Heart left ventricle (tissue), 16 donors: Measurements from ENCODE around the gene GALNTL6. TPM values are rescaled to one million over a fixed set of nuclear protein-coding genes. Genes with fewer than 3 reads are reported as not detected.
"Not testable (repeated sequence)": the region's sequence is repeated elsewhere in the genome, so short reads cannot be mapped to it uniquely, and the experiment has no call there.

Experiments used
- ATAC-seq, 4 donors: fragments of 200-7000 bp; cut with Tn5 transposase; one replicate each; pipeline ENCODE4 v1.9.1; 2020 to 2022; ENCODE audit warnings: moderate library complexity in 4 of 4, mild to moderate bottlenecking in 3 of 4, moderate number of reproducible peaks in 1 of 4
- DNase-seq, 5 donors: peaks; one replicate each; pipeline ENCODE4 v3.0.0-alpha.2; 2020
- H3K27ac ChIP-seq, 12 donors: fragments of 200-600 bp; sonication (generic) in 4 of 12; one replicate each; pipeline versions ENCODE4 v1.5.0 to v1.8.0; 2016 to 2022; ENCODE audit warnings: mild to moderate bottlenecking in 2 of 12
- H3K27me3 ChIP-seq, 9 donors: fragments of 200-600 bp; sonication (generic) in 2 of 9; one replicate each; pipeline versions ENCODE4 v1.5.1 to v1.8.0; 2016 to 2022; ENCODE audit warnings: mild to moderate bottlenecking in 3 of 9
- H3K36me3 ChIP-seq, 9 donors: fragments of 200-600 bp; sonication (generic) in 2 of 9; one replicate each; pipeline versions ENCODE4 v1.5.0 to v1.8.0; 2018 to 2022; ENCODE audit warnings: mild to moderate bottlenecking in 2 of 9
- H3K4me1 ChIP-seq, 12 donors: fragments of 200-600 bp; sonication (generic) in 4 of 12; one replicate each; pipeline versions ENCODE4 v1.5.0 to v1.8.0; 2016 to 2022; ENCODE audit warnings: mild to moderate bottlenecking in 3 of 12
- H3K4me3 ChIP-seq, 12 donors: fragments of 200-600 bp; sonication (generic) in 4 of 12; one replicate each; pipeline versions ENCODE4 v1.5.0 to v1.8.0; 2017 to 2022; ENCODE audit warnings: mild to moderate bottlenecking in 9 of 12, moderate library complexity in 4 of 12
- H3K9me3 ChIP-seq, 12 donors: fragments of 200-600 bp; sonication (generic) in 4 of 12; one replicate each; pipeline versions ENCODE4 v1.5.0 to v1.8.0; 2016 to 2022; ENCODE audit warnings: mild to moderate bottlenecking in 1 of 12
- CTCF ChIP-seq, 12 donors: fragments of 200-600 bp; sonication (generic) in 4 of 12; IDR thresholded peaks; one replicate each; pipeline versions ENCODE4 v1.5.0 to v1.8.0; 2018 to 2022; ENCODE audit warnings: antibody characterized with exemption in 12 of 12, mild to moderate bottlenecking in 5 of 12
- POLR2A ChIP-seq, 2 donors: fragments of 450-650 bp; IDR thresholded peaks; one replicate each; pipeline ENCODE4 v1.6.1; 2017; ENCODE audit warnings: antibody characterized with exemption in 2 of 2, mild to moderate bottlenecking in 2 of 2, moderate library complexity in 2 of 2
- WGBS, 4 donors: extraction: QIAGEN DNeasy Blood & Tissue Kit in 2 of 4; methylation state at CpG; one replicate each; pipeline versions ENCODE4 v1.1.5 to v1.1.7; 2013 to 2018; 5-methylcytosine and 5-hydroxymethylcytosine counted together
- intact Hi-C, 10 donors: fragments of 100-400 bp; cut with DNase I; formaldehyde crosslinking; loops; one replicate each; pipeline versions ENCODE4 v1.11.1 to v1.14.2; 2022
- polyA plus RNA-seq, 2 donors: library from polyadenylated mRNA; stranded (reverse); fragments of 200-250 nt; gene quantifications; one replicate each; pipeline ENCODE4 v1.2.3, GENCODE V29; 2013
- total RNA-seq, 9 donors: library from RNA; depleted of rRNA in 2 of 9; stranded (reverse); fragments of >200 nt in 2 of 9; fragmentation: NEBNext Ultra II Directional in 3 of 9; extraction: Animal tissue kit (Norgen Biotek cat#: 25700) in 3 of 9; gene quantifications; one replicate each; pipeline versions ENCODE4 v1.1.0 to v1.2.4, GENCODE V29; 2016 to 2023
- donor health status: ischemic (EF 13 %, LVEDD 7.1; RV severe dilation, severe dysfunction).
- donor health status: healthy with polysubstance abuse.
- donor health status: DM: no; HTN: yes; CAD: no.
- donor health status: DM: no; HTN: no; CAD: no.
- donor health status: ischemic (EF 25% LVEDD 6.9; RV normal size, moderate dysfunction).
- donor health status: ischemic (EF 25% LVEDD 5.7; RV mildly dilated, moderate dysfunction).
- donor health status: healthy.
- donor health status: DM: yes; HTN: yes; CAD: no.
- donor health status: ischemic (EF 35%, LVEDD 5.7; RV mildly dilated, moderate dysfunction).
- donor health status: nonischemic (EF 11% LVEDD 7.7; RV severe dilation, severe dysfunction).
- donor health status: DM: yes; HTN: yes; CAD: no.
- donor health status: PGD.
- donor health status: ischemic (EF 29% LVEDD 5.4; RV normal size, mild dysfunction).
- donor health status: nonischemic (EF 23%, LVEDD 6.1; RV moderate dilation, normal function).

Gene GALNTL6
- total and polyA plus RNA-seq, 11 donors, result 0.33 to 0.52 TPM; not detected in 9

GRCh38 chr4:173018446-173018845 lies 1205.2 kb downstream of the GALNTL6 start:
- DNase-seq, result no peak
- no peaks in the 10 kb centered on the region for H3K36me3 ChIP-seq
- no peaks in the 10 kb centered on the region for H3K27me3 ChIP-seq
- peaks cover 0 to 5% (median 0%) of the 10 kb centered on the region in 12 donors for H3K4me1 ChIP-seq
- TF ChIP-seq POLR2A (IDR thresholded peaks at IDR 0.05) (no peak), CTCF (IDR thresholded peaks at IDR 0.05) (no peak)
- no peak overlapping the region for H3K27ac ChIP-seq
- H3K9me3 ChIP-seq, result no peaks in the 10 kb centered on the region
- no peak for ATAC-seq
- no peak overlapping the region for H3K4me3 ChIP-seq
- intact Hi-C loops, result loop anchor here in 1 of 10 donors (10.0 kb wide), 1 partner anchor 396 kb away; no protein-coding TSS in a partner anchor
- 92 to 95% (median 93%) methylated on average over 2 to 3 of the region's 3 CpGs for WGBS, 4 donors

- no peak overlapping the region for H3K4me3 ChIP-seq
- 87 to 92% (median 88%) methylated on average over 3 of the region's 3 CpGs for WGBS, 4 donors
- H3K4me1 ChIP-seq, result peaks cover 0 to under 1% (median 0%) of the 10 kb centered on the region in 12 donors
- H3K9me3 ChIP-seq, result no peaks in the 10 kb centered on the region
- no peak overlapping the region for H3K27ac ChIP-seq
- DNase-seq, result no peak
- no peaks in the 10 kb centered on the region for H3K27me3 ChIP-seq
- TF ChIP-seq POLR2A (IDR thresholded peaks at IDR 0.05), result no peak
- no peak for TF ChIP-seq CTCF (IDR thresholded peaks at IDR 0.05)
- no peak for ATAC-seq
- intact Hi-C loops, result loop anchor here in 5 of 10 donors (10.0 kb wide), 3 partner anchors 145 to 395 kb away; partner anchors contain the start of gene GALNT7 (in 1 of the 5)
- no peaks in the 10 kb centered on the region for H3K36me3 ChIP-seq
These were observed 1206.5 kb downstream of the GALNTL6 start for GRCh38 chr4:173019664-173020063.

GRCh38 chr4:173021746-173022573 lies 1208.8 kb downstream of the GALNTL6 start:
- not testable (repeated sequence) for ATAC-seq, H3K36me3 ChIP-seq, H3K4me3 ChIP-seq, H3K9me3 ChIP-seq, H3K4me1 ChIP-seq, DNase-seq, H3K27ac ChIP-seq, H3K27me3 ChIP-seq
- intact Hi-C loops, result loop anchor here in 5 of 10 donors (2.0 to 10.0 kb wide), 4 partner anchors 143 to 393 kb away; partner anchors contain the start of gene GALNT7 (in 1 of the 5)
- 87 to 88% (median 88%) methylated on average over 7 of the region's 7 CpGs for WGBS, 4 donors

- no peak for DNase-seq
- Histone ChIP-seq H3K9me3 (no peaks in the 10 kb centered on the region), H3K27ac (no peak overlapping the region), H3K27me3 (no peaks in the 10 kb centered on the region), H3K36me3 (no peaks in the 10 kb centered on the region), H3K4me3 (no peak overlapping the region), H3K4me1 (peaks cover 0 to 4% (median 0%) of the 10 kb centered on the region in 12 donors)
- intact Hi-C loops, result loop anchor here in 8 of 10 donors (2.0 to 10.0 kb wide), 4 partner anchors 141 to 391 kb away; partner anchors contain the start of gene GALNT7 (in 1 of the 8)
- no peak for ATAC-seq
- no peak for TF ChIP-seq CTCF (IDR thresholded peaks at IDR 0.05)
- no peak for TF ChIP-seq POLR2A (IDR thresholded peaks at IDR 0.05)
These were observed 1211.0 kb downstream of the GALNTL6 start for GRCh38 chr4:173024203-173024602.
